Measurements from ENCODE around the gene ALK.

DNA sequence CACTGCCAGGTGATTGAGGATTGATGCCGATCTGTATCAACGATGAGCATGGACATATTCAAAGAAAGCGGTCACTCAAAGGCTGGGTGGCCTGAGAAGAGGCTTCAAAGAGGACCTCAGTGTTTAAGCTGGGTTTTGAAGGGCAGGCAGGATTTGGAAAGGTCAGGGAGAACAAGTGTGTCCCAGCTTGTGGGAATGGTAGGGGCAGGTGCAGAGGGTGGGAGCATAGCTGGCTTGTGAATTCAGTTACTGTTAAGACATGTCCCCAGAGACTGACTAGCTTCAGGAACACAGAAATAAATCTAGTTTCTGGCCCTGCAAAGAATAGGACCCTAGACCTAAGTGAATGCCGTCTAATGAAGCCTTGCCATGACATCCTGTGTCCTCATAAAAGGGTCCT, 442.7 kb downstream of the ALK start:
- TF ChIP-seq, protein P1, sequence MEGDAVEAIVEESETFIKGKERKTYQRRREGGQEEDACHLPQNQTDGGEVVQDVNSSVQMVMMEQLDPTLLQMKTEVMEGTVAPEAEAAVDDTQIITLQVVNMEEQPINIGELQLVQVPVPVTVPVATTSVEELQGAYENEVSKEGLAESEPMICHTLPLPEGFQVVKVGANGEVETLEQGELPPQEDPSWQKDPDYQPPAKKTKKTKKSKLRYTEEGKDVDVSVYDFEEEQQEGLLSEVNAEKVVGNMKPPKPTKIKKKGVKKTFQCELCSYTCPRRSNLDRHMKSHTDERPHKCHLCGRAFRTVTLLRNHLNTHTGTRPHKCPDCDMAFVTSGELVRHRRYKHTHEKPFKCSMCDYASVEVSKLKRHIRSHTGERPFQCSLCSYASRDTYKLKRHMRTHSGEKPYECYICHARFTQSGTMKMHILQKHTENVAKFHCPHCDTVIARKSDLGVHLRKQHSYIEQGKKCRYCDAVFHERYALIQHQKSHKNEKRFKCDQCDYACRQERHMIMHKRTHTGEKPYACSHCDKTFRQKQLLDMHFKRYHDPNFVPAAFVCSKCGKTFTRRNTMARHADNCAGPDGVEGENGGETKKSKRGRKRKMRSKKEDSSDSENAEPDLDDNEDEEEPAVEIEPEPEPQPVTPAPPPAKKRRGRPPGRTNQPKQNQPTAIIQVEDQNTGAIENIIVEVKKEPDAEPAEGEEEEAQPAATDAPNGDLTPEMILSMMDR (IDR thresholded peaks at IDR 0.05), result no peak
- TF ChIP-seq POLR2A (IDR thresholded peaks at IDR 0.05), result no peak
